HG02870 (cell line): ENCODE data around the gene WDR72.

Experiments used
- ATAC-seq: cut with Tn5 transposase; IDR thresholded peaks from one replicate; pipeline ENCODE4 v1.9.1; 2021; ENCODE audit warnings: mild to moderate bottlenecking, moderate library complexity; ENCODE audit not compliant: unreplicated experiment

The WDR72 gene

DNA sequence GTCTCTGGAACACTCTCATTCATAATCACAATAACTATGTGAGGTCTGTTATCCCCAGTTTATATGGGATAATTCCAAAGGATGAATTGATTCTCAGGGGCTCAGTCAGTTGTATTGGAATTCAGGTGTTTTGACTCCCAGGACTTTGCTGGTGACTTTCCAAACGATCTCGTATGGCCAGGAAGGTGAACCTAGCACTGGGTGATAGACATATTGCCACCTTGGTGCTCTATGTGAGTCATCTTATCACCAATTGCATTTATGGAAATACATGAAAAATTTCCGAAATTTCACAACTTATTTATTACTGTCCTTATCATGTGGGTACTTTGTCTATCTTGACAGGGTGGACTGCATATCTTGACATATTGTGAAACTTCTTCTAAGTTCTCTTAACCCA, 287.3 kb downstream of the WDR72 start:
- no peak for ATAC-seq

DNA sequence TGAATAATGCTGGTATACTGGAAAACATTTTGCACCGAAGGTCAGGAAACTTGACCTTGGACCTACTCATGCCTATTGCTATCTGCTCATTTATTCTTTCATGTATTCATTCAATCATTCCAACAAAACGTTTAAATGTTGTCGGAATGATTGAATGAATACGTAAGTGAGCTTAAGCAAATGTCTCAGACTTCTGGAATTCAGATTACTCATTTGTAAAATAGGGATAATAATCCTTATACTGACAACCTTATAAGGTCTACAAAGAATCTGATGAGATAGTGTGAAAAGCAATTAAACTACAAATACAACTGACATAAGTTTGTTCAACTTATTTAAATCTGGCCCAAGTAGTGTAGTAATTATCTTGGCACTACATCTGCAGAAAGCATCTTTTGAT, 288.7 kb downstream of the WDR72 start:
- ATAC-seq, result no peak

DNA sequence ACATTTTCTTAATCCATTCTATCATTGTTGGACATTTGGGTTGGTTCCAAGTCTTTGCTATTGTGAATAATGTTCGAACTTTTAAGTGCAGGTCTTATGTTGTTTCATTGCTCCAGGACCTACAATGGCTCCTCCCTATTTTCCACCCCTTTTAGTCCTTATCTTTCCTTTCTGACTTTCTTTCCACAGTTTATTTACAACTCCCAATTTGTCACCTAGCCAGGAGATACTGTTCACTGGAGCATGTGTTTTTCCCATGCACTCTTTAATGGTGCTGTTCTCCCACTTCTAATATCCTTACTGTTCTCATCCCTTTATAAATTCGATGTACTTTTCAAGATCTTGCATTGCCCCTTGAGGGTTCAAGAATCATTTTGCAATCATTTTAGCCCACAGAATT, 290.0 kb downstream of the WDR72 start:
- ATAC-seq, result no peak
